GM13977 (cell line): ENCODE results near the gene ECM2.
A peak's percentile ranks its signal among the peaks of the same experiment; 100 is the strongest.

Experiments
- DNase-seq: peaks from one replicate; pipeline ENCODE4 v3.0.0; 2012; ENCODE audit warnings: low spot score
- in situ Hi-C: fragments of 300-500 bp; cut with MboI; formaldehyde crosslinking; loops from one replicate; pipeline ENCODE4 v1.12.0; 2022; ENCODE audit warnings: low sequenced_read_pairs, low pct_unique_long_range_greater_than_20kb, mixed read lengths, inconsistent platforms; ENCODE audit not compliant: unreplicated experiment
- TF ChIP-seq, protein P1 (sequence below): IDR thresholded peaks from 2 replicates; pipeline ENCODE4 v1.5.1; 2012; ENCODE audit warnings: mild to moderate bottlenecking, control low read depth; ENCODE audit not compliant: insufficient read depth; ENCODE audit errors: extremely low read depth, missing control alignments

Gene ECM2

DNA sequence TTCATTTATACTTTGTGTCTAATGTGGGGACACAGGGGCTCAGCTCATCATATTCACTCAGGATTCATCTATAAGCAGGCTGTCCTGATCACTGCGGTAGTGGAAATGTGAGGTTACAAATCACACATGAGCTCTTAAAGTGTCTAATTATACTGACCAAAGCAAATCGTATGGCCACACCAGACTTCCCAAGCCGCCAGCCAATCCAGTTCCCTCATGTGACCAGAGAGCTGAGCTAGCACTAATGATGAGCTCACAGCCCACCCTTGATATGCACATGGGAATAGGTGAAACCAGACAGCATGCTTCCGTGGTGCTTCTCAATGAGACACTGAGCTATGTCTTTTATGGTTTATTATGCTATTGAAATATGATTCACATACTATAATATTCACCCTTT is 17.6 kb downstream of the ECM2 start:
- no peak for DNase-seq
- TF ChIP-seq, protein P1, sequence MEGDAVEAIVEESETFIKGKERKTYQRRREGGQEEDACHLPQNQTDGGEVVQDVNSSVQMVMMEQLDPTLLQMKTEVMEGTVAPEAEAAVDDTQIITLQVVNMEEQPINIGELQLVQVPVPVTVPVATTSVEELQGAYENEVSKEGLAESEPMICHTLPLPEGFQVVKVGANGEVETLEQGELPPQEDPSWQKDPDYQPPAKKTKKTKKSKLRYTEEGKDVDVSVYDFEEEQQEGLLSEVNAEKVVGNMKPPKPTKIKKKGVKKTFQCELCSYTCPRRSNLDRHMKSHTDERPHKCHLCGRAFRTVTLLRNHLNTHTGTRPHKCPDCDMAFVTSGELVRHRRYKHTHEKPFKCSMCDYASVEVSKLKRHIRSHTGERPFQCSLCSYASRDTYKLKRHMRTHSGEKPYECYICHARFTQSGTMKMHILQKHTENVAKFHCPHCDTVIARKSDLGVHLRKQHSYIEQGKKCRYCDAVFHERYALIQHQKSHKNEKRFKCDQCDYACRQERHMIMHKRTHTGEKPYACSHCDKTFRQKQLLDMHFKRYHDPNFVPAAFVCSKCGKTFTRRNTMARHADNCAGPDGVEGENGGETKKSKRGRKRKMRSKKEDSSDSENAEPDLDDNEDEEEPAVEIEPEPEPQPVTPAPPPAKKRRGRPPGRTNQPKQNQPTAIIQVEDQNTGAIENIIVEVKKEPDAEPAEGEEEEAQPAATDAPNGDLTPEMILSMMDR: no peak
- in situ Hi-C loops: no loop called here

DNA sequence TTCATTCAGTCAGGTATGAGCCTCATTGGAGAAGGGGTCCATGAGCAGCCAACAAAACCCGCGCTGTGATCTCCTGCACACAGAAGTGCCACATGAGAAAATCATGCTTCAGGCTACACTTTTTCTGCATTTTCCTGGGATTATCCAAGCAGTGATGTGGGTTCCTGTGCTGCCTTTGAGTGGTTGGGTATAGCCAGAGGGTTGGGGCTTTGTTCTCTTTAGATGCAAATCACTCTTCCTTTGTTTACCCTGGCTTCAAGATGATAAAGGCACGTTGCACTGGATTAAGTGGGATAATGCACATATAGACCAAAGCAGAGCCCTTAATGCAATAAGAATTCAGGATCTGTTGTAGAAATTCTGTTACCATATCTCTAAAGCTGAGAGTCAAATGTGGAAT is 18.7 kb downstream of the ECM2 start:
- in situ Hi-C loops: no loop called here
- DNase-seq: no peak
- TF ChIP-seq, protein P1: no peak

DNA sequence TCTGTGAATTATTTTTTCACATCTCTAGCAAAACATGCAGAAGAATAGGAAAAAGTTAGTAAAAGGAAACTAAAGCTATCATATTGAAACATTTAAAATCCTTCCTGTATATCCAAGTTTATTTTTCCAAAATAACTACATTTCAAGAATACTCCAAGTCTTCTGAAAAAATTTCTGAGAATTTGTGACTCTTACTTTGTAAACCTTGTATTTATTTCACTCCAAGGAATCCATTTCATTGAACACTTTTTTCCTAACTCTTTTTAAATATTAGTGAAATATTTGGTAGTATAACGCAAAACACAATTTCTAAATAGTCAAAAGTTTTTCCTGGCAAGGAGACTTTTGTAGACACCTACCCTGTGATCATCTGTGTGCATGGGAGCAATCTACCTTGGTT is 19.3 kb downstream of the ECM2 start:
- in situ Hi-C loops: no loop called here
- DNase-seq: no peak
- TF ChIP-seq, protein P1: no peak

DNA sequence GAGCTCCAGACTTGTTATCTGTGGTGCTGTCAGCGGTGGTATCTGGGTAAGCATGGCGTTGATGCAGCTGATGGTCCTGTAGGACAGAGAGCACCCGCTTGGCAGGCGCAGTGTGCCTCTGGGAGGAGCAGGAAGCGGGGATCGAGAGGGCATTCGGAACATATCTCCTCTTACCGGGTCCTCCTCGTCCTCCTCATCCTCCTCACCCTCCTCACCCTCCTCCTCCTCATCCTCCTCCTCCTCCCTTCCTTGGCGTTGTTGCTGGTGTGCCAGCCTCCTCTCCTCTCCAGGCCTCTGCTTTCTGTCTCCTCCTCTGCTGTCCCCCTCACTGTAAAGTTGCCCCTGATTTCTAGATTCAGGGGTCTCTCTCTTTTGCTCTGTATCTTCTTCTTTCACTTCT is 21.2 kb downstream of the ECM2 start:
- no peak for DNase-seq
- in situ Hi-C loops: no loop called here
- TF ChIP-seq, protein P1: no peak

DNA sequence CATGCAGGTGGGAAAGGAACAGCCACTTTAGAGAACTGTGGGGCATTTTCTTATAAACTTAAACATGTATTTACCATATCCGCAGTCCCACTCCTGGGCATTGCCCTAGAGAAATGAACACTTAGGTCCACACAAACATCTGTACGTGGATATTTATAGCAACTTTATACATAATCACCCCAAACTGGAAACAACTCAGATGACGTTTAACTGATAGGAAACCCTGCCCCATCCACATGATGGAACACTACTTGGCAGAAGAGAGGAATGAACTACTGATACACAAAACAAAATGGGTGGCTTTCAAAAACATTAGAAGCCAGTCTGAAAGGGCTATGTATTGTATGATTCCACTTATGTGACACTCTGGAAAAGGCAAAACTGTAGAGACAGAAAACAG is 22.4 kb downstream of the ECM2 start:
- TF ChIP-seq, protein P1: no peak
- in situ Hi-C loops: no loop called here
- DNase-seq: no peak

DNA sequence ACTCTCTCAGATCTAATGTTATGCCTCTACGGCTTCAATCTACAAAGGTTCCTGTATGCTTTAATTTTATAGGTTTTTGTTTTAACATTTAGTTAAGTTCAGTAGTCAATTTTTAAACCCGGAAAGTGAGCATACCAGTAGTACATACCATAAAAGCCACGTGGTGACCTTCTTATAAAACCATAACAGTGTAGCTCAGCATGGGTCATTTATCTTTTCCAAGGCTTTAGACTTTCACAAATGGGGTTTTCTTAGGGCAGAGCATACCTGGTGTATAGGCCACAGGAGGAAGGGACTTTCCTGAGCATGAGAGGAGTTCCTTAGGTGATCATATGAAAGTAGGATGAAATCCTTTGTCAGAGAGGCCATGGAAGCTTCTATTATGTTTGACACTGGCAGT is 23.2 kb downstream of the ECM2 start:
- in situ Hi-C loops: no loop called here
- TF ChIP-seq, protein P1: no peak
- no peak for DNase-seq

DNA sequence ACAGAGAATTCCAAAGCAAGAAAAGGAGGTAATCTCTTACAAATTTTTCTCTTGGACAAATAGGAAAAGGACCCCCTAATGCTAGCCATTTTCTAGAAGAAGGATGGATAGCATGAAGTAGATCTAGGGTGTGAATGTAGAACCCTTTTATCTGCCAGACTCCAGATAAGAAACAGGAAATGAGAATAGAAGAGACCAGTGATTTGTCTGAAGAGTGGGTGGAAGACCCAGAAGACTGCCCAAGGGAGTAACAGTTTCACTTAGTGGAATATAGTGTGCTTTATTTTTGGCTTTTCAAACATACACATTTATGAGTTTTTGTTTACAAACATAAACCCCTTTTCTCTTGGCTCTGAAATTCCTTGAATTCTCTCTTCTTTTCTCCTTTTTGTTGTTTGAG is 25.0 kb downstream of the ECM2 start:
- in situ Hi-C loops: no loop called here
- peak; percentile 14 for DNase-seq
- TF ChIP-seq, protein P1: no peak
